ENCODE measurements around the gene ASB15. TPM values are rescaled to one million over a fixed set of nuclear protein-coding genes. Genes with fewer than 3 reads are reported as not detected.

The ASB15 gene
- total RNA-seq, 2 experiments from 2014 or later = not detected

DNA sequence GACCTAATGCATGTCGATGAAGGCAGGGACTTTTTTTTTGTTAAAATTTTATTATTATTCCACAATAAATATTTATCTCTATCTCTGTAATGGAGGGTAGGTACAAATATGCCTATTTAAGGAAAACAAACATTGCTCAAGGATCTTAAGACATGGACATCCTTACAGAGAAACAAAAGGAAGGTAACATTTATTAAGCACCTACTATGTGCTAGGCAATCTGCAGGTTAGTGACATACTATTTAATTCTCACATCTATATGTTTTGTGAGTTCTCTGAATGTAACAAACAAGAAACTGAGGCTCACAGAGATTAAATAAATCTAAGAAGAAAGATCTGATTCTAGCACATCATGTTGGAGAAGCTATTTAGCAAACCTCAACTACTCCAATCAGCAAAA, 86.1 kb downstream of the ASB15 start:
- ChIA-PET CTCF (no interaction called here), POLR2A (no interaction called here)
- Mint-ChIP-seq H3K27me3 (no peaks in the 10 kb centered on the region), H3K9me3 (no peaks in the 10 kb centered on the region), H3K27ac (no peak overlapping the region), H3K36me3 (ENCODE audit: low read depth) (peaks cover 12% of the 10 kb centered on the region), H3K4me3 (no peak overlapping the region), H3K4me1 (no peaks in the 10 kb centered on the region)
- no peak for DNase-seq

Other genes starting within 250 kb of the ASB15 start
- not detected for gene IQUB, start 67.2 kb upstream of the ASB15 start, total RNA-seq
- 10 to 100 TPM; 52.7 to 54.0 TPM for gene NDUFA5, start 44.0 kb upstream of the ASB15 start, total RNA-seq
- not detected for gene LMOD2, start 54.0 kb downstream of the ASB15 start, total RNA-seq
- gene WASL, start 147.2 kb downstream of the ASB15 start, total RNA-seq = 1 to 10 TPM; 7.1 to 7.3 TPM
- not detected for gene HYAL4, start 243.3 kb downstream of the ASB15 start, total RNA-seq

Data from activated CD4-positive, alpha-beta memory T cell treated with anti-CD3 and anti-CD28 coated beads, Interleukin-2, amount 10 ng/mL, durations not matched to agents 7 days and 5 days (primary cell).